IPS-18c (cell line): ENCODE measurements around the gene GPN2.

Experiments used
- H3K4me3 ChIP-seq: 2 replicates; pipeline ENCODE4 v1.7.0; 2013; ENCODE audit warnings: low read depth, mild to moderate bottlenecking, low read length, moderate library complexity; ENCODE audit not compliant: insufficient read depth
- H3K9me3 ChIP-seq: one replicate; pipeline ENCODE4 v1.6.1; 2013; ENCODE audit warnings: mild to moderate bottlenecking, low read length, moderate library complexity; ENCODE audit not compliant: control insufficient read depth, insufficient read depth

The GPN2 gene

GRCh38 chr1:26827663-26828062, 62.4 kb downstream of the GPN2 start:
- Histone ChIP-seq H3K4me3 (peak overlapping the region; percentile 67), H3K9me3 (no peaks in the 10 kb centered on the region)

GRCh38 chr1:26827106-26827604, 62.9 kb downstream of the GPN2 start:
- no peaks in the 10 kb centered on the region for H3K9me3 ChIP-seq
- peak overlapping the region; percentile 67 for H3K4me3 ChIP-seq

GRCh38 chr1:26826261-26827105, 63.6 kb downstream of the GPN2 start, which contains the start of gene ZDHHC18:
Gene ZDHHC18 (plus strand): TSS chr1:26826688. CDS start chr1:26826805, 117 bp downstream.
- H3K4me3 ChIP-seq, result peak within 1 kb of the TSS; percentile 67

More at GRCh38 chr1:26826261-26827105, 63.6 kb downstream of the GPN2 start, which contains the start of gene ZDHHC18:
- H3K9me3 ChIP-seq, result no peaks in the 10 kb centered on the region
